Measurements from ENCODE around the gene FHOD1. TPM values are rescaled to one million over a fixed set of nuclear protein-coding genes. Genes with fewer than 3 reads are reported as not detected.

FHOD1 gene
- total RNA-seq, 1 experiment from 2014 or later = 37.2 TPM

DNA sequence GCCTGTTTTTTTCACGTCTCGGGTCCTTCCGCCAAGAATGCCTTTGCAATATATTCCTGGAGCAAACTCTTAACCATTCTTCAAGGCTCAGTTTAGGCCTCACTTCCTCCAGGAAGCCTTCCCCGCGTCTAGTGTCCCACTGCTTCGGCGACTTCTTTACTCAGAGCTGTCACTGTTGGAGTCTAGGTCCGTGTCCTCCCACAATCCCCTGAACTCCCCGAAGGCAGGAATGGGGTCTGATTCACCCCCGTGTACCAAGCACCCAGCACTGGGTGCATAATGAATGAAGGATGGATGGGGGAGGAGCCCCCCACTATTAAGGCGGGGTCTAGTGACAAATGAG, 64.0 kb downstream of the FHOD1 start:
- H3K36me3 Mint-ChIP-seq (ENCODE audit: insufficient read depth, unreplicated experiment) = peaks cover under 1% of the 10 kb centered on the region
- DNase-seq = no peak
- no peak for TF ChIP-seq CTCF (IDR thresholded peaks at IDR 0.05; ENCODE audit: unreplicated experiment)
- CTCF ChIA-PET = no interaction called here
- H3K4me1 Mint-ChIP-seq (ENCODE audit: low read depth, unreplicated experiment) = peaks cover 18% of the 10 kb centered on the region
- no TSS peak for BruUV-seq (replicated peaks)
- no peak overlapping the region for H3K27ac Mint-ChIP-seq (ENCODE audit: unreplicated experiment)
- H3K27me3 Mint-ChIP-seq (ENCODE audit: unreplicated experiment) = peaks cover 12% of the 10 kb centered on the region
- intact Hi-C loops (cut with micrococcal nuclease; ENCODE audit: unreplicated experiment) = no loop called here
- H3K9me3 Mint-ChIP-seq (ENCODE audit: low read depth, unreplicated experiment) = no peaks in the 10 kb centered on the region
- no peak overlapping the region for H3K4me3 Mint-ChIP-seq (ENCODE audit: low read depth, unreplicated experiment)

DNA sequence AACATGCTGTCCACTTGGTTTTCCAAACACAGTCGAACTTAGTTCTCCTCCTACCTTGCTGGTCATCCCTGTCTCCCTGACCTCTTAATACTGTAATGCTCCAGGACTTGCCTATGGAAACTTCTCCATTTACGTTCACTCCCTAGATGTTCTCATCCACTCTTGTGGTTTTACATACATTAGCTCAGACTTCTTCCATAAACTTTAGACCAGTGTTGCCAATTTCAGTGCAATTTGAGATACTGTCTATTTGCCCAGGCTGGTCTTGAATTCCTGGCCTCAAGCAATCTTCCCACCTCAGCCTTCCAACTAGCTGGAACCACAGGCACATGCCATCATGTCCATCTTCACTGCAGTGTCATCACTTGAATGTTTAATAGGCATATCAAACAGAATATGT, 65.0 kb downstream of the FHOD1 start:
- no peaks in the 10 kb centered on the region for H3K9me3 Mint-ChIP-seq (ENCODE audit: low read depth, unreplicated experiment)
- peaks cover 12% of the 10 kb centered on the region for H3K27me3 Mint-ChIP-seq (ENCODE audit: unreplicated experiment)
- BruUV-seq (replicated peaks) = TSS peak; percentile 51
- H3K36me3 Mint-ChIP-seq (ENCODE audit: insufficient read depth, unreplicated experiment) = peaks cover 10% of the 10 kb centered on the region
- no peak for TF ChIP-seq CTCF (IDR thresholded peaks at IDR 0.05; ENCODE audit: unreplicated experiment)
- H3K27ac Mint-ChIP-seq (ENCODE audit: unreplicated experiment) = no peak overlapping the region
- DNase-seq = no peak
- no peak overlapping the region for H3K4me3 Mint-ChIP-seq (ENCODE audit: low read depth, unreplicated experiment)
- intact Hi-C loops (cut with micrococcal nuclease; ENCODE audit: unreplicated experiment) = no loop called here
- H3K4me1 Mint-ChIP-seq (ENCODE audit: low read depth, unreplicated experiment) = peaks cover 26% of the 10 kb centered on the region
- CTCF ChIA-PET = no interaction called here

DNA sequence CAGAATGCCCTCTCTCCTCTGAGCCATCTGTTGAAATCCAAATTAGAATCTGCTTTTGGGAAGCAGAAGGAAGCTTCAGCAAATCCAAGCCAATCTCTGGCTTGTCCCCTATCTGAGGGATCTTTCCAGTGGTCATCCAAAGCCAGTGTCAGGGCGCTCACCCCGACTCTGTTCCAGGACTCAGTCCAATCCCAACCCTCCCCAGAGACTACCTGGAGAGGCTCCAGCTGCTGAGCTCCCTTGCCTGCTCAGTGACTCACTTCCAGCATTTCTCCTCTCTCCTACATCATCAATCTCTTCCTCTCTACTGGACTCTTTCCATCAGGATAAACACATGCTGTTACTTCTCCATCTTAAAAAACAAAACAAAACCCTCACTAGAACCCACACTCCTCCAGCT, 65.9 kb downstream of the FHOD1 start:
- CTCF ChIA-PET = interaction anchor here (0.6 kb wide), 1 partner anchor 396 kb away, joined by 4 read pairs; no protein-coding TSS in a partner anchor
- Mint-ChIP-seq H3K4me3 (ENCODE audit: low read depth, unreplicated experiment) (no peak overlapping the region), H3K36me3 (ENCODE audit: insufficient read depth, unreplicated experiment) (peaks cover 18% of the 10 kb centered on the region), H3K9me3 (ENCODE audit: low read depth, unreplicated experiment) (no peaks in the 10 kb centered on the region), H3K27me3 (ENCODE audit: unreplicated experiment) (peaks cover 12% of the 10 kb centered on the region), H3K27ac (ENCODE audit: unreplicated experiment) (no peak overlapping the region), H3K4me1 (ENCODE audit: low read depth, unreplicated experiment) (peaks cover 30% of the 10 kb centered on the region)
- TF ChIP-seq CTCF (IDR thresholded peaks at IDR 0.05; ENCODE audit: unreplicated experiment) = no peak
- BruUV-seq (replicated peaks) = no TSS peak
- no peak for DNase-seq
- intact Hi-C loops (cut with micrococcal nuclease; ENCODE audit: unreplicated experiment) = no loop called here

DNA sequence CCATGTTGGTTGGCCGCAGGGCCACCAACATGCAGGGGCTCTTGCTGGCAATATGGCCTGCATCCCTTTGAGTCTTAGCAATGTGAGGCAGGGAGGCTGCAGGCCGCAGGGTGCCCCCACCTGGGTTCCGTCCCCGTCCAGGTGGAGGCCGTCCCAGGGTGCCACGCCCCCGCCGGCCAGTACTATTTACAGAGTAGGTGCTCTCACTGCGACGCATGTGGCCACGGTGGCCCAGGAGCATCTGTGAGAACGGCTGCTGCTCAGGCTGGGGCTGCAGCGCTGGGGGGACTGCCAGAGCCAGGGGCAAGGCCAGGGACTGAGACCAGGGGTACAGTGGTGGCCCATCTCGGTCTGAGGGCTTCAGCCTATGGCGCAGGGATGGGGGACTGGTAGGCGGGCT, 67.1 kb downstream of the FHOD1 start:
- CTCF ChIA-PET = no interaction called here
- intact Hi-C loops (cut with micrococcal nuclease; ENCODE audit: unreplicated experiment) = no loop called here
- no peak for DNase-seq

More for the DNA sequence above, 67.1 kb downstream of the FHOD1 start:
- Mint-ChIP-seq H3K4me3 (ENCODE audit: low read depth, unreplicated experiment) (no peak overlapping the region), H3K36me3 (ENCODE audit: insufficient read depth, unreplicated experiment) (peaks cover 24% of the 10 kb centered on the region), H3K27me3 (ENCODE audit: unreplicated experiment) (peaks cover 6% of the 10 kb centered on the region), H3K4me1 (ENCODE audit: low read depth, unreplicated experiment) (peaks cover 33% of the 10 kb centered on the region), H3K27ac (ENCODE audit: unreplicated experiment) (no peak overlapping the region), H3K9me3 (ENCODE audit: low read depth, unreplicated experiment) (no peaks in the 10 kb centered on the region)
- TF ChIP-seq CTCF (IDR thresholded peaks at IDR 0.05; ENCODE audit: unreplicated experiment) = no peak
- BruUV-seq (replicated peaks) = no TSS peak
